ENCODE results near the gene PITPNC1. TPM values are rescaled to one million over a fixed set of nuclear protein-coding genes. Genes with fewer than 3 reads are reported as not detected.
A peak's percentile ranks its signal among the peaks of the same experiment; 100 is the strongest.
"Not testable (repeated sequence)": the region's sequence is repeated elsewhere in the genome, so short reads cannot be mapped to it uniquely, and the experiment has no call there.

PITPNC1 gene
- total RNA-seq (100 to 1,000 TPM; 128 to 133 TPM), polyA plus RNA-seq (100 to 1,000 TPM; 119 to 159 (median 125) TPM), total RNA-seq (33.1 to 346 (median 149) reads per million in 6 experiments)

DNA sequence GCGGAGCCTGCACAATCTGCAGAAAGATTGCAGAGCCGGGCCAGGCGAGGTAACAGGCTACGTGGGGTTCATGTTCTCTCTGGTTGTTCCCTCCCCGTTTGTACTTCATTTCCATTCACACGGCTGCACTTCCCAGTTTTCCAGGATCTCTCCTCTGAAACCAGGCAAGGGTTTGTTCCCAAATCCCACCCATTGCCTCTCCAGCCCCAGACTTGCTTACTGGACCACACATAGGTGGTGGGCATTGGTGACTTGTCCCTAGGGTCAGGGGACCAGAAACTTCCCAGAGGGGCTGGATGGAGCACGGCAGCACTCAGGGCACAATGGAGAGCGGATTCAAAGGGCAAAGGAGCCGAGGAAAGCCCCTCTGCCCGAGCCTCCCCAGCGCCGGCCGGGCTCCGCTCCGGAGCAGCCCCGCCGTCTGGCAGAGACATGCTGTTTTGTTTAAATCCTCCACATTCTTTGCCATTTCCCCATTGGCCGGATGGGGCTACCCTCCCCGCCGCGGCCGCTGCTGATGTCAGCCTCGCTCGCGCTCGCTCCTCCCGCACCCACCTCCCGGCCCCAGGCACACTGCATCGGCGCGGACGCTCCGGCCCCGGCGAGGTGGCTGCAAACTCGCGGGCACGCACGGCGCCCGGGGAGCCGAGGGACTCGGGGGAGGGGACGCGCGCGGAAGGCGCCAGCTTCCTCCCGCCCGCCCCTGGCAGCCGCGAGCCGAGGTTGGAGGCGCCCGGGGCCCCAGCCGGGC, at the start of gene PITPNC1:
Gene PITPNC1 (plus strand): TSS at position 545 of the 751 bp plus-strand sequence.
- Mint-ChIP-seq H3K9me3 (no peaks in the 10 kb centered on the region), H3K4me1 (peaks cover 24 to 47% (median 44%) of the 10 kb centered on the region in 4 donors), H3K4me3 (peak within 1 kb of the TSS; percentile 89 to 99 (median 94)), H3K36me3 (peaks cover 0 to 7% (median 3%) of the 10 kb centered on the region in 3 donors), H3K27me3 (no peaks in the 10 kb centered on the region), H3K27ac (peak within 1 kb of the TSS; percentile 45 to 97 (median 94))
- DNase-seq, result peak; percentile 81 to 93 (median 86)
- peak; percentile 70 to 74 for ATAC-seq
- POLR2A ChIA-PET, result interaction anchor here (0.5 to 9.1 kb wide), 26 partner anchors 12 to 341 kb away, joined by 3 to 240 read pairs (median 7); partner anchors contain the start of genes NOL11 and PSMD12

DNA sequence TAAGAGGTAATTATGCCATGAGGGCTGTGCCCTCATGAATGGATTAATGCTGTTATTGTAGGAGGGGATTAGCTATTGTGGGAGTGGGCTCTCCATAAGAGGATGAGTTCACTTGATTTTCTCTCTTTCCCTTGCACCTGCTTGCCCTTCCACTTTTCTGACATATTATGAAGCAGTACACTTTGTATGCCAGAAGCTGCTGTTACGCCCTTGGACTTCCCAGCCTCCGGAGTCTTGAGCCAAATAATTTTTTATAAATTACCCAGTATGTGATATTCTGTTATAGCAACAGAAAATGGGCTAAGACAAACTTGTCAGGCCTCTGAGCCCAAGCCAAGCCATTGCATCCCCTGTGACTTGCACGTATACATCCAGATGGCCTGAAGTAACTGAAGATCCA, 49.1 kb upstream of the PITPNC1 start:
- H3K9me3 Mint-ChIP-seq, result peaks cover 0 to 4% (median 0%) of the 10 kb centered on the region in 9 donors
- ATAC-seq (no peak), DNase-seq (no peak)
- POLR2A ChIA-PET, result no interaction called here
- no peak overlapping the region for H3K27ac Mint-ChIP-seq
- peaks cover 0 to 1% (median 0%) of the 10 kb centered on the region in 4 donors for H3K4me1 Mint-ChIP-seq
- H3K4me3 Mint-ChIP-seq, result no peak overlapping the region
- no peaks in the 10 kb centered on the region for H3K27me3 Mint-ChIP-seq
- H3K36me3 Mint-ChIP-seq, result no peaks in the 10 kb centered on the region

DNA sequence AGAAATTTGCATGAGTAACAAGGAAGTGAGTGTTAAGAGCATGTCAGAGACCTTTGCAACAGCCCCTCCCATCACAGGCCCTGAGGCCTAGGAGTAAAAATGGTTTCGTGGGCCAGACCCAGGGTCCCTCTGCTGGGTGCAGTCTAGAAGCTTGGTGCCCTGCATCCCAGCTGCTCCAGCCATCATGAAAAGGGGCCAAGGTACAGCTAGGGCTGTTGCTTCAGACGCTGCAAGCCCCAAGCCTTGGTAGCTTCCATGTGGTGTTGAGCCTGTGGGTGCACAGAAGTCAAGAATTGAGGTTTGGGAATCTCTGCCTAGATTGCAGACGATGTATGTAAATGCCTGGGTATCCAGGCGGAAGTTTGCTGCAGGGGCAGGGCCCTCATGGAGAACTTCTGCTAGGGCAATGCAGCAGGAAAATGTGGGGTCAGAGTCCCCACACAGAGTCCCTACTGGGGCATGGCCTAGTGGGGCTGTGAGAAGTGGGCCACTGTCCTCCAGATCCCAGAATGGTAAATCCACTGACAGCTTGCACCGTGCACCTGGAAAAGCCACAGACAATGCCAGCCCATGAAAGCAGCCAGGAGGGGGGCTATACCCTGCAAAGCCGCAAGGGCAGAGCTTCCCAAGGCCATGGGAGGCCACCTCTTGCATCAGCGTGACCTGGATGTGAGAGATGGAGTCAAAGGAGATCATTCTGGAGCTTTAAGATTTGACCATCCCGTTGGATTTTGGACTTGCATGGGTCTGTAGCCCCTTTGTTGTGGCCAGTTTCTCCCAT, 45.5 kb upstream of the PITPNC1 start:
- H3K27me3 Mint-ChIP-seq, H3K36me3 Mint-ChIP-seq, H3K9me3 Mint-ChIP-seq, ATAC-seq, DNase-seq, POLR2A ChIA-PET, H3K4me3 Mint-ChIP-seq, H3K4me1 Mint-ChIP-seq: not testable (repeated sequence)
- peak overlapping the region in 1 of 10 donors; percentile 19 for H3K27ac Mint-ChIP-seq

DNA sequence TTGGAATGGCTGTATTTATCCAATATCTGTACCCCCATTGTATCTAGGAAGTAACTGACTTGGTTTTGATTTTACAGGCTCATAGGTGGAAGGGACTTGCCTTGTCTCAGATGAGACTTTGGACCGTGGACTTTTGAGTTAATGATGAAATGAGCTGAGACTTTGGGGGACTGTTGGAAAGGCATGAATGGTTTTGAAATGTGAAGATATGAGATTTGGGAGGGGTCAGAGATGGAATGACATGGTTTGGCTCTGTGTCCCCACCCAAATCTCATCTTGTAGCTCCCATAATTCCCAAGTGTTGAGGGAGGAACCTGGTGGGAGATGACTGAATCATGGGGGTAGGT, 44.9 kb upstream of the PITPNC1 start:
- H3K9me3 Mint-ChIP-seq, H3K4me1 Mint-ChIP-seq, POLR2A ChIA-PET, H3K36me3 Mint-ChIP-seq, ATAC-seq, H3K27me3 Mint-ChIP-seq, DNase-seq, H3K4me3 Mint-ChIP-seq: not testable (repeated sequence)
- peak overlapping the region in 3 of 10 donors; percentile 19 to 55 (median 27) for H3K27ac Mint-ChIP-seq

DNA sequence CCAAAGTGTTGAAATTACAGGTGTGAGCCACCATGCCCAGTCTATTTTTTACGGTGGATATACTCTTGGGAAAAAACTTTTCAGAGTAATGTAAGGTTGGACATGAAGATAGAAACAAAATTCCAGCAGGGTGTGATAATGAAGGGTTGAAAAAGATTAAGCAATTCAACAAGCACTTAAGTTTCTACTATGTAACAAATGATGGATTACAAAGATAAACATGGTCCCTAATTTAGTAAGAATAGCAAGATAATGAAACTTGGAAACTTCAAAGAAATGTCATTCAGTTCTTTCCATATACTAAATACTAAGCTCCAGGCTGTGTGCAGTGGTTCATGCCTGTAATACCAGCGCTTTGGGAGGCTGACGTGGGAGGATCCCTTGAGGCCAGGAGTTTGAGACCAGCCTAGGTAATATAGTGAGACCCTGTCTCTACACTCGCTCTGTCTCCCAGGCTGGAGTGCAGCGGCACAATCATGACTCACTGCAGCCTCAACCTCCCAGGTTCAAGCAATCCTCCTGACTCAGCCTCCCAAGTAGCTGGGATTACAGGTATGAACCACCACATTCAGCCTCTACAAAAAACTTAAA, 41.7 kb upstream of the PITPNC1 start:
- peaks cover 0 to 14% (median 2%) of the 10 kb centered on the region in 3 donors for H3K36me3 Mint-ChIP-seq
- H3K4me3 Mint-ChIP-seq, result no peak overlapping the region
- no peaks in the 10 kb centered on the region for H3K9me3 Mint-ChIP-seq
- no peak for ATAC-seq
- peak overlapping the region in 1 of 10 donors; percentile 28 for H3K27ac Mint-ChIP-seq
- H3K4me1 Mint-ChIP-seq, result no peaks in the 10 kb centered on the region
- no peak for DNase-seq
- POLR2A ChIA-PET, result interaction anchor here (0.7 kb wide), 1 partner anchor 14 kb away, joined by 5 read pairs; no protein-coding TSS in a partner anchor
- H3K27me3 Mint-ChIP-seq, result no peaks in the 10 kb centered on the region

DNA sequence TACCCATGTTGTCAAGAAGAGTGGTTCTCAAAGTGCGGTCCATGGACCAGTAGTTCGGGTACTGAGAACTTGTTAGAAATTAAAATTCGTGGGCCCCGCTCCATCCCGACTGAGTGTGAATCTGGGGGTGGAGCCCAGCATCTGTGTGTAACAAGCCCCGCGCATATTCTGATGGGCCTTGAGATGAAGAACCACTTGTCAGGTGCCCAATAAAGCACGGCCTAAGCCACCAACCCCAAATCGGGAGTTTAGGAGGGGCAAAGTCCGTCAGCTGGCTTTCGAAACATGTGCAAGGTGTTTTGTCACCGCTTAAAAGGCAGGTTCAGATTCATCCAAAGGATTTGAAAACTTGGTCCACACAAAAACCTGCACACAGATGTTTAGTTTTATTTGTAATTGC, 40.2 kb upstream of the PITPNC1 start:
- DNase-seq, result no peak

DNA sequence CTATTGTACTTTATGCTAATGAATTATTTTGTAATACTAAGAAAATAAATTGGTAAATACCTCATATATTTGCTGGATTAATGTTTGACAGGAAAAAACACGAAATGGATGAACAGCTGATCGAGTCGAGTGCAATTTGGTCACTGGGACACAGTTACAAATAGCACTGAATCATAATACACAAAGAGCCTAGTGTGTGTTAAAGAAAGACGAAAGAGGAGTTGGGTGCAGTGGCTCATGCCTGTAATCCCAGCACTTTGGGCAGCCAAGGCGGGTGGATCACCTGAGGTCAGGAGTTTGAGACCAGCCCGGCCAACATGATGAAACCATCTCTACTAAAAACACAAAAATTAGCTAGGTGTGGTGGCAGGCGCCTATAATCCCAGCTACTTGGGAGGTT, 38.7 kb upstream of the PITPNC1 start:
- H3K27me3 Mint-ChIP-seq, H3K9me3 Mint-ChIP-seq, POLR2A ChIA-PET, H3K4me1 Mint-ChIP-seq, H3K4me3 Mint-ChIP-seq, DNase-seq, ATAC-seq: not testable (repeated sequence)
- peaks cover 0 to 44% (median 11%) of the 10 kb centered on the region in 3 donors for H3K36me3 Mint-ChIP-seq
- peak overlapping the region in 3 of 10 donors; percentile 19 to 48 (median 27) for H3K27ac Mint-ChIP-seq

More for the DNA sequence above, 40.2 kb upstream of the PITPNC1 start:
- no peak overlapping the region for H3K4me3 Mint-ChIP-seq
- H3K27me3 Mint-ChIP-seq, result no peaks in the 10 kb centered on the region
- POLR2A ChIA-PET, result interaction anchor here (0.6 kb wide), 1 partner anchor 418 kb away, joined by 3 read pairs; no protein-coding TSS in a partner anchor
- no peak for ATAC-seq
- no peaks in the 10 kb centered on the region for H3K4me1 Mint-ChIP-seq
- H3K9me3 Mint-ChIP-seq, result no peaks in the 10 kb centered on the region
- H3K27ac Mint-ChIP-seq, result peak overlapping the region in 2 of 10 donors; percentile 19 to 67
- H3K36me3 Mint-ChIP-seq, result peaks cover 0 to 29% (median 11%) of the 10 kb centered on the region in 3 donors

DNA sequence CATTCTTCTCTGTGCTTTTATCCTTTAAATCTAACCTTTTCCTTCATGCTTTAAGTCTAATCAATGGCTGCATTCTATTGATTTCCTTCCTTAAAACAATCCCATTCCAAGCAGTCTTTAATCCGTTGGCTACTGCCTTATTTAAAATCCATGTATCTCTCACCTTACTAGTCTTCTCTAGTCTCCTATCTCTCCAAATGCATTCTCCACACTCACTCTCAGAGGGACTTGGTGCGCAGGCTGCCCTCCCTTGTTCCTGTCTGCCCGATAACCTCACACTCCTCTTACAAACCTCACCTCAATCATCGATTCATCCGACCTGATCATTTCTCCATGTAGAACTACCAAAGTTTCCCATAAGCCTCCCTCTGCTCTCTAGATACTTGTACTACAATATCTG, 33.8 kb upstream of the PITPNC1 start:
- ATAC-seq (no peak), DNase-seq (no peak)
- H3K9me3 Mint-ChIP-seq, result no peaks in the 10 kb centered on the region
- H3K27ac Mint-ChIP-seq, result peak overlapping the region in 5 of 10 donors; percentile 2 to 45 (median 5)
- H3K27me3 Mint-ChIP-seq, result no peaks in the 10 kb centered on the region
- POLR2A ChIA-PET, result no interaction called here
- peaks cover 0 to 92% (median 24%) of the 10 kb centered on the region in 3 donors for H3K36me3 Mint-ChIP-seq
- H3K4me3 Mint-ChIP-seq, result no peak overlapping the region
- peaks cover 0 to 4% (median under 1%) of the 10 kb centered on the region in 4 donors for H3K4me1 Mint-ChIP-seq

DNA sequence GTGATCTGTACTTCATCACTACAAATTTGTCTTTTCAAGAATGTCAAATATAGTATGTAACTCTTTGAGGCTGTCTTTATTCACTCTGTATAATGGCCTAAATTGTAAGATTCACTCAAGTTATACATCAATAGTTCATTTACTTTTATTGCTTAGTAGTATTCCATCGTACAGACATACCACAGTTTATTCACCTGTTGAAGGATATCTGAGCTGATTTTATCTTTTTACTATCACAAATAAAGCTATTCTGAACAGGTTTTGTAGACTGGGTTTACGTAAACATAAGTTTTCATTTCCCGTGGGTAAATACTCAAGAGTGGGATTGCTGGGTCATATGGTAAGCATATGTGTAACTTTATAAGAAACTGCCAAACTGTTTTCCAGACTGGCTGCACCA, 29.3 kb upstream of the PITPNC1 start:
- peaks cover 0 to 89% (median 18%) of the 10 kb centered on the region in 3 donors for H3K36me3 Mint-ChIP-seq
- no peak overlapping the region for H3K4me3 Mint-ChIP-seq
- ATAC-seq (no peak), DNase-seq (no peak)
- H3K9me3 Mint-ChIP-seq, result no peaks in the 10 kb centered on the region
- H3K27me3 Mint-ChIP-seq, result no peaks in the 10 kb centered on the region
- peak overlapping the region in 3 of 10 donors; percentile 3 to 49 (median 34) for H3K27ac Mint-ChIP-seq
- POLR2A ChIA-PET, result no interaction called here
- peaks cover 0 to 5% (median 2%) of the 10 kb centered on the region in 4 donors for H3K4me1 Mint-ChIP-seq

DNA sequence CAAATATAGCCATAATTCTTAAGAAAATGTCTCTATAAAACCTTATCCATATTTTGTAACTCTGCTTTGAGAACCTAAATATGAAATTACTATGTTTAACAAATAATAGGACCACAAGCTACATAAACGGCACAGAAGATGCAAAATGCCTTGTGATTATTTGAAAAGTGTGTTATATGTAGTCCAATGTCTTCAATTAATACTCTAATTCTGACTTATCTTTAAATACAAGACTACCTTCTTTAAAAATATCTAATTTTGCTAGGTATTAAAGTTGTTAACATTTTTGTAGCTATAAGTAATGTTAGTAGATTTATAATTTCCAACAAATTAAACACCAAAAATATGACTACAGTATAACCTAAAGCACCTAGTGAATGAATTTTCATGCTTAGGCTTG, 27.7 kb upstream of the PITPNC1 start:
- POLR2A ChIA-PET, result interaction anchor here (0.5 to 0.6 kb wide), 2 partner anchors 8 to 9 kb away, joined by 3 to 4 read pairs; no protein-coding TSS in a partner anchor
- Mint-ChIP-seq H3K4me3 (no peak overlapping the region), H3K36me3 (peaks cover 0 to 89% (median 26%) of the 10 kb centered on the region in 3 donors), H3K9me3 (no peaks in the 10 kb centered on the region), H3K27ac (peak overlapping the region in 1 of 10 donors; percentile 5), H3K4me1 (peaks cover 0 to 8% (median 5%) of the 10 kb centered on the region in 4 donors), H3K27me3 (no peaks in the 10 kb centered on the region)
- no peak for DNase-seq
- ATAC-seq, result no peak

DNA sequence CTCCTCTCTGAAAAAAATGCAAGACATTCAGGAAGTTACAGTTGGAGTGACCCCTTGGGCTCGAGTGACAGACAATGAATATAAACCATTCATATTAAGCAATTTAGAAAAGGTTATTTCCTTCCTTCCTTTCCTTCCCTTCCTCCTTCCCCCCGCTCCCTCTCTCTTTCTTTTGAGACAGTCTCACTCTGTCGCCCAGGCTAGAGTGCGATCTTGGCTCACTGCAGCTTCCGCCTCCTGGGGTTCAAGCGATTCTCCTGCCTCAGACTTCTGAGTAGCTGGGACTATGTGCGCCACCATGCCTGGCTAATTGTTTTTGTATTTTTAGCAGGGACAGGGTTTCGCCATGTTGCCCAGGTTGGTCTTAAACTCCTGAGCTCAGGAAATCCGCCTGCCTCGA, 23.9 kb upstream of the PITPNC1 start:
- DNase-seq (no peak), ATAC-seq (no peak)
- Mint-ChIP-seq H3K27me3 (no peaks in the 10 kb centered on the region), H3K36me3 (peaks cover 0 to 87% (median 20%) of the 10 kb centered on the region in 3 donors), H3K27ac (no peak overlapping the region), H3K4me3 (no peak overlapping the region), H3K9me3 (no peaks in the 10 kb centered on the region), H3K4me1 (peaks cover 0 to 18% (median 12%) of the 10 kb centered on the region in 4 donors)
- POLR2A ChIA-PET, result no interaction called here

DNA sequence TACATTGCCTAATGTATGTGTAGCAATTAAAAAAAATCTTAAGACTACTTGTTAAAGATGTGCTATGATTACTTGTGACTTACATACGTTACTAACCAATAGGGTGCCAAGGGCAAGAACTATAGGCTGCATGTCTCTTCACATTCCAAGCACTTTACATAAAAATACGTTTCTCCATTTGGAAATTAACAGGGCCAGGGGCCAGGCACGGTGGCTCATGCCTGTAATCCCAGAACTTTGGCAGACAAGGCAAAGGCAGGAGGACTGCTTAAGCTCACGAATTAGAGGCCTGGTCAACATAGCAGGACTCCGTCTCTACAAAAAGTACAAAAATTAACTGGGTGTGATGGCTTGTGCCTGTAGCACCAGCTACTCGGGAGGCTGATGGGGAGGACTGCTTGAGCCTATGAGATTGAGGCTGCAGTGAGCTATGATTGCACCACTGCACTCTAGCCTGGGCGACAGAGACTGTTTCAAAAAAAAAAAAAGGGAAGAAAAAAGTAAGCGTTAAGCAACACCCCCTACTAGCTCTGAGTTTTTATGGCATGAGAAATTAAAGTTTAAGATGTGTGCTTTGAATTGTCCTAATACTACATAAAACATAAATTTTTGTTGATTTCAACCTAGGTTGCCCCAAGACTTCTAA, 23.0 kb upstream of the PITPNC1 start:
- no peak overlapping the region for H3K4me3 Mint-ChIP-seq
- no peaks in the 10 kb centered on the region for H3K27me3 Mint-ChIP-seq
- ATAC-seq, result no peak
- H3K36me3 Mint-ChIP-seq, result peaks cover 0 to 82% (median 15%) of the 10 kb centered on the region in 3 donors
- no peaks in the 10 kb centered on the region for H3K9me3 Mint-ChIP-seq
- H3K4me1 Mint-ChIP-seq, result peaks cover 8 to 26% (median 17%) of the 10 kb centered on the region in 4 donors
- DNase-seq, result no peak
- POLR2A ChIA-PET, result interaction anchor here (0.6 kb wide), 1 partner anchor 22 kb away, joined by 3 read pairs; no protein-coding TSS in a partner anchor
- peak overlapping the region in 2 of 10 donors; percentile 48 to 51 for H3K27ac Mint-ChIP-seq
